Activated CD4-positive, CD25-positive, alpha-beta regulatory T cell treated with anti-CD3 and anti-CD28 coated beads, Interleukin-2, amount 50 U/mL, for 16 hours (primary cell): ENCODE data around the gene DPY19L3.
"Not testable (repeated sequence)": the region's sequence is repeated elsewhere in the genome, so short reads cannot be mapped to it uniquely, and the experiment has no call there.

ENCODE experiments used
- DNase-seq: peaks from one replicate; pipeline ENCODE4 v3.0.0-alpha.2; 2020; ENCODE audit warnings: low read depth, low spot score

Gene DPY19L3

GRCh38 chr19:32392901-32393300 is 12.7 kb upstream of the DPY19L3 start:
- no peak for DNase-seq

GRCh38 chr19:32396046-32396652 is 9.4 kb upstream of the DPY19L3 start:
- no peak for DNase-seq

GRCh38 chr19:32397671-32398101 is 7.9 kb upstream of the DPY19L3 start:
- no peak for DNase-seq

- no peak for DNase-seq
These were observed 3.6 kb upstream of the DPY19L3 start for GRCh38 chr19:32401992-32402391.

- no peak for DNase-seq
These were observed 2.1 kb upstream of the DPY19L3 start for GRCh38 chr19:32403291-32403995.

- DNase-seq = no peak
These were observed 1.2 kb upstream of the DPY19L3 start for GRCh38 chr19:32404213-32404932.

GRCh38 chr19:32404933-32405430 is 588 bp upstream of the DPY19L3 start:
- DNase-seq = no peak

GRCh38 chr19:32406161-32407003 is 812 bp downstream of the DPY19L3 start:
- DNase-seq = no peak

- no peak for DNase-seq
These were observed 1.7 kb downstream of the DPY19L3 start for GRCh38 chr19:32407004-32407992.

- no peak for DNase-seq
These were observed 9.7 kb downstream of the DPY19L3 start for GRCh38 chr19:32415246-32415645.

- no peak for DNase-seq
These were observed 10.1 kb downstream of the DPY19L3 start for GRCh38 chr19:32415669-32416068.

- no peak for DNase-seq
These were observed 11.3 kb downstream of the DPY19L3 start for GRCh38 chr19:32416749-32417456.

- no peak for DNase-seq
These were observed 12.6 kb downstream of the DPY19L3 start for GRCh38 chr19:32418155-32418554.

- no peak for DNase-seq
These were observed 16.2 kb downstream of the DPY19L3 start for GRCh38 chr19:32421589-32422361.

GRCh38 chr19:32422435-32422834 is 16.9 kb downstream of the DPY19L3 start:
- no peak for DNase-seq

- not testable (repeated sequence) for DNase-seq
These were observed 18.4 kb downstream of the DPY19L3 start for GRCh38 chr19:32423944-32424343.

- no peak for DNase-seq
These were observed 22.0 kb downstream of the DPY19L3 start for GRCh38 chr19:32427536-32427935.

GRCh38 chr19:32436692-32437091 is 31.1 kb downstream of the DPY19L3 start:
- no peak for DNase-seq

GRCh38 chr19:32437096-32437495 is 31.5 kb downstream of the DPY19L3 start:
- DNase-seq = no peak
